ENCODE results near the gene OGA.
A peak's percentile ranks its signal among the peaks of the same experiment; 100 is the strongest.

OGA gene

GRCh38 chr10:101834341-101834740 lies 16.1 kb upstream of the OGA start:
- no peak for DNase-seq

GRCh38 chr10:101833466-101833865 lies 15.2 kb upstream of the OGA start:
- DNase-seq: no peak

GRCh38 chr10:101832325-101832771 lies 14.1 kb upstream of the OGA start:
- DNase-seq: no peak

GRCh38 chr10:101831169-101831811 lies 13.0 kb upstream of the OGA start:
- DNase-seq: no peak

GRCh38 chr10:101830322-101831168 lies 12.3 kb upstream of the OGA start:
- DNase-seq: peak; percentile 78

GRCh38 chr10:101829561-101830315 lies 11.5 kb upstream of the OGA start:
- peak; percentile 39 for DNase-seq

GRCh38 chr10:101828766-101829551 lies 10.7 kb upstream of the OGA start:
- DNase-seq: no peak

- no peak for DNase-seq
These were observed 9.8 kb upstream of the OGA start for GRCh38 chr10:101827919-101828600.

- DNase-seq: no peak
These were observed 8.7 kb upstream of the OGA start for GRCh38 chr10:101826852-101827434.

- no peak for DNase-seq
These were observed 6.5 kb upstream of the OGA start for GRCh38 chr10:101824736-101825135.

GRCh38 chr10:101818872-101819633 lies 809 bp upstream of the OGA start:
- peak; percentile 56 for DNase-seq

GRCh38 chr10:101817337-101818118 lies 716 bp downstream of the OGA start:
- no peak for DNase-seq

GRCh38 chr10:101816913-101817336 lies 1.3 kb downstream of the OGA start:
- DNase-seq: no peak

GRCh38 chr10:101816376-101816775 lies 1.9 kb downstream of the OGA start:
- no peak for DNase-seq

- no peak for DNase-seq
These were observed 3.7 kb downstream of the OGA start for GRCh38 chr10:101814466-101815071.

GRCh38 chr10:101812606-101813005 lies 5.6 kb downstream of the OGA start:
- no peak for DNase-seq

GRCh38 chr10:101807158-101807557 lies 11.1 kb downstream of the OGA start:
- no peak for DNase-seq

- no peak for DNase-seq
These were observed 14.7 kb downstream of the OGA start for GRCh38 chr10:101803511-101803910.

GRCh38 chr10:101797403-101798059 lies 20.7 kb downstream of the OGA start:
- no peak for DNase-seq
